Measurements from ENCODE around the gene ENPP5. TPM values are rescaled to one million over a fixed set of nuclear protein-coding genes. Genes with fewer than 3 reads are reported as not detected.

The ENPP5 gene, protein sequence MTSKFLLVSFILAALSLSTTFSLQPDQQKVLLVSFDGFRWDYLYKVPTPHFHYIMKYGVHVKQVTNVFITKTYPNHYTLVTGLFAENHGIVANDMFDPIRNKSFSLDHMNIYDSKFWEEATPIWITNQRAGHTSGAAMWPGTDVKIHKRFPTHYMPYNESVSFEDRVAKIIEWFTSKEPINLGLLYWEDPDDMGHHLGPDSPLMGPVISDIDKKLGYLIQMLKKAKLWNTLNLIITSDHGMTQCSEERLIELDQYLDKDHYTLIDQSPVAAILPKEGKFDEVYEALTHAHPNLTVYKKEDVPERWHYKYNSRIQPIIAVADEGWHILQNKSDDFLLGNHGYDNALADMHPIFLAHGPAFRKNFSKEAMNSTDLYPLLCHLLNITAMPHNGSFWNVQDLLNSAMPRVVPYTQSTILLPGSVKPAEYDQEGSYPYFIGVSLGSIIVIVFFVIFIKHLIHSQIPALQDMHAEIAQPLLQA
- 9.1 and 23.7 TPM in 2 replicates for total RNA-seq (ENCODE audit: low replicate concordance)

DNA sequence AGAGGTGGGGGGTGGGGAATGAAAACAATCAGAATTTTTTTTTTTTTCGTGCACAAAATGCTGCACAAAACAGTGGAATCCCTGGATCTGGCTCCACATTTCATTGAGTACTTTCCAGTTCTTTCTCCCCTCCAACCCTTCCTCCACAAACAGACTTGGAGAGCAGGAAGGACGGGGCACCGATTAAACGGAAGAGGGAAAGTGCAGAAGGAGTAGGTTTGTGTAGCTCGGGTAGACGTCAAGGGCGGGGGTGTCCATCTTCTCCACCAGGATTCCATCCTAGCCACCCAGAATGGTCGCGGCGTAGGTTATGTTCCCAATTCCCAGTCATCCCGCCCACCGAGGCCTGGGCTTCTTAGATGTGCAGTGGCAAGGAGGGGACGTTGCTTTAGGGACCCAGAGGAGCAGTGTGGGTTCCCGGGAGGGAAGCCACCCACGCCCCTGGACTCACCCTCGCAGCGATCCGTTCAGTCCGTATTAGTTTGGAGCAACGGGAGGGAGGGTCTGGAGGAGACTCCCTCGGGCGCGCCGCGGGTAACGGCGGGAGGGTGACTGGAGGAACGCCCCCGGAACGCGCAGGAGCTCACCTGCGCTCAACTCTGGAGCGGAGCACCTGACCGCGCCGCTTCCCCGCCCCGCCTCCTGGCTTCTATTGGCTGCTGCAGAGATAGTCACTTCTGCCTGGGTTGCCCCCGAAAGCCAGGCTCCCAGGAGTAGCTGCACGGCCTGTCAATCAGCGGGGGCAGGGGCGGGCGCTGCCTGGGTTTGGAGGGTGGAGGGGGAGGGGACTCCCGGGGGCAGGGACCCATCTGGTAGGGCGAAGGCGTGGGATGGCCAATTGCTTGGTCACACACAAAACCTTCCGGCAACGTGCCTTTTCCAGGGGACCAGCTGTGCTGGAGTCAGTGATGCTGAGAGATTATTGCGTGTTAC lies at the start of gene ENPP5:
Gene ENPP5 (minus strand): TSS at position 624 of the 933 bp plus-strand sequence. CDS start 2,718 bp downstream, outside the sequence.
- peak within 1 kb of the TSS; percentile 93 for H2AFZ ChIP-seq (replicated peaks)
- no peaks in the 10 kb centered on the region for H3K36me3 ChIP-seq
- DNase-seq (ENCODE audit: low spot score), result peak; percentile 93
- H3K4me2 ChIP-seq, result peak within 1 kb of the TSS; percentile 84
- Mint-ChIP-seq H3K4me3 (peak within 1 kb of the TSS; percentile 92), H3K36me3 (no peaks in the 10 kb centered on the region), H3K9me3 (no peaks in the 10 kb centered on the region), H3K4me1 (peaks cover 3% of the 10 kb centered on the region), H3K27ac (no peak within 1 kb of the TSS), H3K27me3 (ENCODE audit: insufficient read depth, low read depth) (no peaks in the 10 kb centered on the region)
- H3F3A ChIP-seq (ENCODE audit: low read depth), result no peaks in the 10 kb centered on the region
- H3K9me3 ChIP-seq (ENCODE audit: low read depth), result no peaks in the 10 kb centered on the region
- H4K20me1 ChIP-seq (ENCODE audit: low read depth), result no peaks in the 10 kb centered on the region
- H3K4me1 ChIP-seq, result peaks cover 3% of the 10 kb centered on the region
- no peaks in the 10 kb centered on the region for H3K27me3 ChIP-seq
- TF ChIP-seq EZH2phosphoT487 (IDR thresholded peaks at IDR 0.05), result no peak
- no peak for TF ChIP-seq EZH2 (IDR thresholded peaks at IDR 0.05)
- TF ChIP-seq, protein P1, sequence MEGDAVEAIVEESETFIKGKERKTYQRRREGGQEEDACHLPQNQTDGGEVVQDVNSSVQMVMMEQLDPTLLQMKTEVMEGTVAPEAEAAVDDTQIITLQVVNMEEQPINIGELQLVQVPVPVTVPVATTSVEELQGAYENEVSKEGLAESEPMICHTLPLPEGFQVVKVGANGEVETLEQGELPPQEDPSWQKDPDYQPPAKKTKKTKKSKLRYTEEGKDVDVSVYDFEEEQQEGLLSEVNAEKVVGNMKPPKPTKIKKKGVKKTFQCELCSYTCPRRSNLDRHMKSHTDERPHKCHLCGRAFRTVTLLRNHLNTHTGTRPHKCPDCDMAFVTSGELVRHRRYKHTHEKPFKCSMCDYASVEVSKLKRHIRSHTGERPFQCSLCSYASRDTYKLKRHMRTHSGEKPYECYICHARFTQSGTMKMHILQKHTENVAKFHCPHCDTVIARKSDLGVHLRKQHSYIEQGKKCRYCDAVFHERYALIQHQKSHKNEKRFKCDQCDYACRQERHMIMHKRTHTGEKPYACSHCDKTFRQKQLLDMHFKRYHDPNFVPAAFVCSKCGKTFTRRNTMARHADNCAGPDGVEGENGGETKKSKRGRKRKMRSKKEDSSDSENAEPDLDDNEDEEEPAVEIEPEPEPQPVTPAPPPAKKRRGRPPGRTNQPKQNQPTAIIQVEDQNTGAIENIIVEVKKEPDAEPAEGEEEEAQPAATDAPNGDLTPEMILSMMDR (IDR thresholded peaks at IDR 0.05), result no peak
- H3K9ac ChIP-seq, result no peak within 1 kb of the TSS
- peak within 1 kb of the TSS; percentile 95 for H3K4me3 ChIP-seq
- peaks cover 10% of the 10 kb centered on the region for H3K79me2 ChIP-seq (ENCODE audit: low read depth)
- no peak within 1 kb of the TSS for H3K27ac ChIP-seq

DNA sequence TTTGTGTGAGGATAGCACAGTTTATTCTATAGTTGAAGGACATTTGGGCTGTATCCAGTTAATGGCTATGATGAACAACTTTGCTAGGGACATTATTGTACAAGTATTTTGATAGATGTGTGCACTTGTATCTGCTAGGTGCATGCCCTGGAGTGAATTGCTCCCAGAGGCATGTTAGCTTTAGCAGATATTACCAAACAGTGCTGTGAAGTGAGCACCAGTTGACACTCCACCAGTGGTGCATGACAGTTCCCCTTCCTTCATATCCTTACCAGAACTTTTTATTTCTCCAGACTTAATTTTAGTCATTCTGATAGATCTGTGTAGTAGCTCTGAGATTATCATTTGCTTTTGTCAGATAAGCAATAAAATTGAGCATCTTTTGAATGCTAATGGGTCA lies 48.9 kb upstream of the ENPP5 start:
- Histone ChIP-seq H3K9me3 (ENCODE audit: low read depth) (no peaks in the 10 kb centered on the region), H2AFZ (replicated peaks) (no peak overlapping the region), H3K36me3 (no peaks in the 10 kb centered on the region), H3F3A (ENCODE audit: low read depth) (no peaks in the 10 kb centered on the region), H4K20me1 (ENCODE audit: low read depth) (no peaks in the 10 kb centered on the region), H3K27me3 (no peaks in the 10 kb centered on the region), H3K27ac (no peak overlapping the region), H3K79me2 (ENCODE audit: low read depth) (no peaks in the 10 kb centered on the region), H3K4me1 (no peaks in the 10 kb centered on the region), H3K9ac (no peak overlapping the region), H3K4me2 (no peak overlapping the region), H3K4me3 (no peak overlapping the region)
- DNase-seq (ENCODE audit: low spot score), result no peak
- no peak for TF ChIP-seq EZH2 (IDR thresholded peaks at IDR 0.05)
- TF ChIP-seq, protein P1 (IDR thresholded peaks at IDR 0.05), result no peak
- TF ChIP-seq EZH2phosphoT487 (IDR thresholded peaks at IDR 0.05), result no peak
- no peaks in the 10 kb centered on the region for H3K36me3 Mint-ChIP-seq
- no peak overlapping the region for H3K4me3 Mint-ChIP-seq
- H3K27ac Mint-ChIP-seq, result no peak overlapping the region
- H3K27me3 Mint-ChIP-seq (ENCODE audit: insufficient read depth, low read depth), result peaks cover 2% of the 10 kb centered on the region
- no peaks in the 10 kb centered on the region for H3K4me1 Mint-ChIP-seq
- H3K9me3 Mint-ChIP-seq, result no peaks in the 10 kb centered on the region

DNA sequence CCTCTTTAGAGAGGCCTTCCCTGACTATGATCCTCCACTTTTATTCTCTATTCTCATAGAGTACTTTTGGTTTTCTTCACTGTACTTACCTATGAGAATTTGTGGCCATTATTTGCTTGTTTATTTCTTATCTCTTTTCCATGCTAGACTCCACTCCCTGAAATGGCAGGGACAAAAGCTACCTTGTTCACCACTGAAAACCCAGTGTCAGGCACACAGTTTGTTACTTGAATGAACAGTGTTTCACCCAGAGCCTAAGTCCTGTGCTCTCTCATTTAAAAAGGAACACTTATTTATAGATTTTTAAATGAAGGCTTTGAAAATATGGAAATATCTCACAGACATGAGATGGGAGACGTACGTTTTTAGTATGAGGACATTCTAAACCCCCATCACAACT lies 47.7 kb upstream of the ENPP5 start:
- no peaks in the 10 kb centered on the region for H3K9me3 Mint-ChIP-seq
- Histone ChIP-seq H3K4me3 (no peak overlapping the region), H3K36me3 (no peaks in the 10 kb centered on the region), H3K4me1 (no peaks in the 10 kb centered on the region), H3K27me3 (no peaks in the 10 kb centered on the region), H3K27ac (no peak overlapping the region), H4K20me1 (ENCODE audit: low read depth) (no peaks in the 10 kb centered on the region), H2AFZ (replicated peaks) (no peak overlapping the region), H3K79me2 (ENCODE audit: low read depth) (no peaks in the 10 kb centered on the region), H3K9me3 (ENCODE audit: low read depth) (no peaks in the 10 kb centered on the region), H3K4me2 (no peak overlapping the region), H3K9ac (no peak overlapping the region), H3F3A (ENCODE audit: low read depth) (no peaks in the 10 kb centered on the region)
- no peaks in the 10 kb centered on the region for H3K4me1 Mint-ChIP-seq
- no peak overlapping the region for H3K27ac Mint-ChIP-seq
- DNase-seq (ENCODE audit: low spot score), result no peak
- TF ChIP-seq EZH2phosphoT487 (IDR thresholded peaks at IDR 0.05) (no peak), EZH2 (IDR thresholded peaks at IDR 0.05) (no peak)
- TF ChIP-seq, protein P1 (IDR thresholded peaks at IDR 0.05), result no peak
- peaks cover 2% of the 10 kb centered on the region for H3K27me3 Mint-ChIP-seq (ENCODE audit: insufficient read depth, low read depth)
- H3K4me3 Mint-ChIP-seq, result no peak overlapping the region
- no peaks in the 10 kb centered on the region for H3K36me3 Mint-ChIP-seq
